MG63 (cell line): ENCODE measurements around the gene BLZF1. TPM values are rescaled to one million over a fixed set of nuclear protein-coding genes. Genes with fewer than 3 reads are reported as not detected.
"Not testable (repeated sequence)": the region's sequence is repeated elsewhere in the genome, so short reads cannot be mapped to it uniquely, and the experiment has no call there.

Experiments
- DNase-seq: peaks from one replicate; pipeline ENCODE4 v3.0.0-alpha.2; 2020
- H3K27me3 ChIP-seq: fragments of 250-450 bp; sonication (Bioruptor Pico); 2 replicates; pipeline ENCODE4 v1.5.1; 2020; ENCODE audit warnings: mild to moderate bottlenecking, moderate library complexity
- H3K36me3 ChIP-seq: fragments of 250-450 bp; sonication (Bioruptor Pico); 2 replicates; pipeline ENCODE4 v1.5.1; 2020; ENCODE audit warnings: mild to moderate bottlenecking, moderate library complexity
- H3K4me3 ChIP-seq: fragments of 250-450 bp; sonication (Bioruptor Pico); 2 replicates; pipeline ENCODE4 v1.5.1; 2020; ENCODE audit warnings: mild to moderate bottlenecking, moderate library complexity
- H3K9me3 ChIP-seq: fragments of 250-450 bp; sonication (Bioruptor Pico); 2 replicates; pipeline ENCODE4 v1.5.1; 2020; ENCODE audit warnings: mild to moderate bottlenecking, moderate library complexity
- total RNA-seq: library from RNA; depleted of rRNA; stranded (reverse); fragments of >200 nt; shearing (Covaris generic); gene quantifications from 2 replicates; pipeline ENCODE4 v1.2.3, GENCODE V29; 2014; ENCODE audit warnings: low replicate concordance; rRNA removed

BLZF1 gene
- total RNA-seq, 1 experiment from 2014 or later = 33.2 TPM

GRCh38 chr1:169408340-169408739 lies 40.3 kb downstream of the BLZF1 start:
- not testable (repeated sequence) for H3K36me3 ChIP-seq, DNase-seq, H3K27me3 ChIP-seq, H3K4me3 ChIP-seq
- H3K9me3 ChIP-seq = peaks cover 18% of the 10 kb centered on the region

GRCh38 chr1:169414952-169415351 lies 47.0 kb downstream of the BLZF1 start:
- DNase-seq = no peak
- peaks cover 13% of the 10 kb centered on the region for H3K27me3 ChIP-seq

GRCh38 chr1:169421309-169421708 lies 53.3 kb downstream of the BLZF1 start:
- Histone ChIP-seq H3K36me3 (no peaks in the 10 kb centered on the region), H3K9me3 (no peaks in the 10 kb centered on the region), H3K27me3 (peaks cover 43% of the 10 kb centered on the region), H3K4me3 (no peak overlapping the region)
- DNase-seq = no peak

More at GRCh38 chr1:169414952-169415351, 47.0 kb downstream of the BLZF1 start:
- peaks cover 7% of the 10 kb centered on the region; the same call in 1 of the 2 replicates for H3K9me3 ChIP-seq
- H3K36me3 ChIP-seq = no peaks in the 10 kb centered on the region
- no peak overlapping the region for H3K4me3 ChIP-seq

GRCh38 chr1:169426174-169426705 lies 58.2 kb downstream of the BLZF1 start:
- Histone ChIP-seq H3K4me3 (no peak overlapping the region), H3K36me3 (no peaks in the 10 kb centered on the region), H3K27me3 (peaks cover 43% of the 10 kb centered on the region), H3K9me3 (no peaks in the 10 kb centered on the region)
- no peak for DNase-seq

- H3K27me3 ChIP-seq = peaks cover 41% of the 10 kb centered on the region
- no peak within 1 kb of the TSS for H3K4me3 ChIP-seq
- no peaks in the 10 kb centered on the region for H3K9me3 ChIP-seq
- no peaks in the 10 kb centered on the region for H3K36me3 ChIP-seq
- DNase-seq = no peak
These were observed 59.2 kb downstream of the BLZF1 start, which contains the start of gene CCDC181 for GRCh38 chr1:169427081-169427641. CCDC181 (minus strand) TSS chr1:169427474; CDS start chr1:169424927, 2,547 bp downstream.

Other genes with a start within 250 kb of the BLZF1 start
- 10.0 and 18.6 TPM in 2 replicates for gene NME7, start 398 bp upstream of the BLZF1 start, total RNA-seq
- gene CCDC181, start 59.3 kb downstream of the BLZF1 start, total RNA-seq = not detected in 2 replicates
- 6.1 and 10.3 TPM in 2 replicates for gene SLC19A2, start 117.7 kb downstream of the BLZF1 start, total RNA-seq
- not detected in 2 replicates for gene F5, start 218.3 kb downstream of the BLZF1 start, total RNA-seq